DOHH2 (cell line): ENCODE data around the gene FCN2.

Experiments used
- H3F3A ChIP-seq: fragments of 200-600 bp; sonication (generic), shearing (Covaris generic); 2 replicates; pipeline ENCODE4 v1.6.0; 2016; ENCODE audit warnings: antibody characterized with exemption, mild to moderate bottlenecking; ENCODE audit not compliant: control insufficient read depth, insufficient read depth
- H3K27ac ChIP-seq: fragments of 200-600 bp; sonication (generic); 2 replicates; pipeline ENCODE4 v1.5.1; 2014; ENCODE audit warnings: low read depth, mild to moderate bottlenecking, low read length, moderate library complexity
- H3K27me3 ChIP-seq: fragments of 200-600 bp; sonication (generic); 2 replicates; pipeline ENCODE4 v1.6.1; 2014; ENCODE audit warnings: mild to moderate bottlenecking, low read length, mixed read lengths; ENCODE audit not compliant: control insufficient read depth
- H3K36me3 ChIP-seq: fragments of 200-600 bp; sonication (generic); 2 replicates; pipeline ENCODE4 v1.6.1; 2014; ENCODE audit warnings: mild to moderate bottlenecking, low read length, moderate library complexity, mixed read lengths; ENCODE audit not compliant: control insufficient read depth
- H3K4me1 ChIP-seq: fragments of 200-600 bp; sonication (generic); 2 replicates; pipeline ENCODE4 v1.6.1; 2014; ENCODE audit warnings: mild to moderate bottlenecking, low read length, mixed read lengths; ENCODE audit not compliant: control insufficient read depth
- H3K4me2 ChIP-seq: fragments of 200-600 bp; sonication (generic); 2 replicates; pipeline ENCODE4 v1.6.0; 2014; ENCODE audit warnings: mild to moderate bottlenecking, low read length, moderate library complexity
- H3K4me3 ChIP-seq: fragments of 200-600 bp; sonication (generic); 2 replicates; pipeline ENCODE4 v1.5.1; 2014; ENCODE audit warnings: mild to moderate bottlenecking, low read length, mixed read lengths
- H3K79me2 ChIP-seq: fragments of 200-600 bp; sonication (generic); 2 replicates; pipeline ENCODE4 v1.6.1; 2014; ENCODE audit warnings: mild to moderate bottlenecking, low read length, mixed read lengths; ENCODE audit not compliant: control insufficient read depth
- H3K9me2 ChIP-seq: fragments of 200-600 bp; sonication (generic); replicated peaks from 2 replicates; pipeline ENCODE4 v1.6.1; 2014; ENCODE audit warnings: mild to moderate bottlenecking, low read length, mixed read lengths; ENCODE audit not compliant: control insufficient read depth
- H3K9me3 ChIP-seq: fragments of 200-600 bp; sonication (generic); 2 replicates; pipeline ENCODE4 v1.6.1; 2014; ENCODE audit warnings: antibody characterized with exemption, low read length, mixed read lengths; ENCODE audit not compliant: control insufficient read depth, insufficient read depth
- H4K20me1 ChIP-seq: fragments of 200-600 bp; sonication (generic); 2 replicates; pipeline ENCODE4 v1.6.0; 2014; ENCODE audit warnings: low read depth, mild to moderate bottlenecking, antibody characterized with exemption, low read length, moderate library complexity; ENCODE audit not compliant: control insufficient read depth, insufficient read depth
- CTCF ChIP-seq: fragments of 200-600 bp; sonication (generic); IDR thresholded peaks from one replicate; pipeline ENCODE4 v1.5.1; 2014; ENCODE audit warnings: antibody characterized with exemption, mild to moderate bottlenecking, low read depth, low read length; ENCODE audit not compliant: poor library complexity, severe bottlenecking
- EZH2phosphoT487 ChIP-seq: fragments of 200-600 bp; sonication (generic); IDR thresholded peaks from 2 replicates; pipeline ENCODE4 v1.6.1; 2017; ENCODE audit warnings: borderline replicate concordance, mild to moderate bottlenecking, antibody characterized with exemption, low read length, moderate library complexity, mixed read lengths

FCN2 gene

GRCh38 chr9:134885679-134886412, 5.2 kb downstream of the FCN2 start:
- TF ChIP-seq CTCF (no peak), EZH2phosphoT487 (no peak)
- no peaks in the 10 kb centered on the region for H3K27me3 ChIP-seq
- H3K27ac ChIP-seq: no peak overlapping the region
- H3K4me1 ChIP-seq: peaks cover 21% of the 10 kb centered on the region
- no peaks in the 10 kb centered on the region for H3K79me2 ChIP-seq
- H3F3A ChIP-seq: no peaks in the 10 kb centered on the region
- no peaks in the 10 kb centered on the region for H3K9me3 ChIP-seq
- no peaks in the 10 kb centered on the region for H3K36me3 ChIP-seq
- H3K4me3 ChIP-seq: no peak overlapping the region
- H3K9me2 ChIP-seq: no peaks in the 10 kb centered on the region
- H4K20me1 ChIP-seq: no peaks in the 10 kb centered on the region
- H3K4me2 ChIP-seq: no peak overlapping the region

GRCh38 chr9:134886413-134886913, 5.9 kb downstream of the FCN2 start:
- Histone ChIP-seq H3K36me3 (no peaks in the 10 kb centered on the region), H3K27me3 (no peaks in the 10 kb centered on the region), H3K4me1 (peaks cover 21% of the 10 kb centered on the region), H4K20me1 (no peaks in the 10 kb centered on the region), H3K4me2 (no peak overlapping the region), H3F3A (no peaks in the 10 kb centered on the region), H3K4me3 (no peak overlapping the region), H3K9me3 (no peaks in the 10 kb centered on the region), H3K27ac (no peak overlapping the region), H3K9me2 (no peaks in the 10 kb centered on the region), H3K79me2 (no peaks in the 10 kb centered on the region)
- TF ChIP-seq CTCF: no peak
- no peak for TF ChIP-seq EZH2phosphoT487

GRCh38 chr9:134887219-134887618, 6.6 kb downstream of the FCN2 start:
- Histone ChIP-seq H4K20me1 (no peaks in the 10 kb centered on the region), H3F3A (no peaks in the 10 kb centered on the region), H3K27ac (no peak overlapping the region), H3K4me2 (no peak overlapping the region), H3K79me2 (no peaks in the 10 kb centered on the region), H3K9me3 (no peaks in the 10 kb centered on the region), H3K9me2 (no peaks in the 10 kb centered on the region), H3K36me3 (no peaks in the 10 kb centered on the region), H3K4me3 (no peak overlapping the region), H3K27me3 (no peaks in the 10 kb centered on the region), H3K4me1 (peaks cover 21% of the 10 kb centered on the region)
- TF ChIP-seq EZH2phosphoT487 (no peak), CTCF (no peak)
